H1 (cell line): Measurements from ENCODE around the gene APOOL. TPM values are rescaled to one million over a fixed set of nuclear protein-coding genes. Genes with fewer than 3 reads are reported as not detected.

Experiments
- CHD7 ChIP-seq: fragments of 300-600 bp; sonication (generic); IDR thresholded peaks from 2 replicates; pipeline ENCODE4 v1.7.1; 2012; ENCODE audit warnings: low read length, moderate library complexity, mild to moderate bottlenecking, inconsistent platforms; ENCODE audit not compliant: insufficient replicate concordance
- EZH2 ChIP-seq: fragments of 200-600 bp; sonication (generic); IDR thresholded peaks from 2 replicates; pipeline ENCODE4 v1.7.1; 2012; ENCODE audit warnings: low read depth, mild to moderate bottlenecking, moderate library complexity, low read length, inconsistent platforms; ENCODE audit not compliant: severe bottlenecking
- GABPA ChIP-seq: IDR thresholded peaks from 2 replicates; pipeline ENCODE4 v1.6.1; 2011; ENCODE audit warnings: mild to moderate bottlenecking, low read length, moderate library complexity, borderline replicate concordance; ENCODE audit not compliant: insufficient read depth
- HDAC2 ChIP-seq, 2 experiments: fragments of 300-600 bp in 1 of 2; sonication (generic) in 1 of 2; IDR thresholded peaks; 2 replicates each; pipeline ENCODE4 v1.6.1; 2011 to 2012; ENCODE audit warnings: low read depth in 2 of 2, low read length in 2 of 2, mild to moderate bottlenecking in 2 of 2, moderate library complexity in 2 of 2, borderline replicate concordance in 1 of 2, inconsistent platforms in 1 of 2
- JUND ChIP-seq: IDR thresholded peaks from 2 replicates; pipeline ENCODE4 v1.6.1; 2011; ENCODE audit warnings: mild to moderate bottlenecking, improper control_type of control experiment, low read length
- KDM1A ChIP-seq: fragments of 200-600, 300-600 bp; sonication (generic); IDR thresholded peaks from 2 replicates; pipeline ENCODE4 v1.7.1; 2016; ENCODE audit warnings: mild to moderate bottlenecking, low read length, borderline replicate concordance
- NRF1 ChIP-seq: IDR thresholded peaks from 2 replicates; pipeline ENCODE4 v1.6.1; 2011; ENCODE audit warnings: mild to moderate bottlenecking, low read depth, low read length, improper control_type of control experiment
- PHF8 ChIP-seq: fragments of 200-600 bp; sonication (generic); conservative IDR thresholded peaks from 2 replicates; pipeline ENCODE4 v1.7.1; 2012; ENCODE audit warnings: low read depth, mild to moderate bottlenecking, inconsistent platforms, low read length, moderate library complexity
- SIN3A ChIP-seq, 2 experiments: IDR thresholded peaks in 1 of 2; conservative IDR thresholded peaks in 1 of 2; 2 replicates each; pipeline ENCODE4 v1.6.1; 2011 to 2012; ENCODE audit warnings: low read length in 2 of 2, improper control_type of control experiment in 1 of 2, low read depth in 1 of 2, mild to moderate bottlenecking in 1 of 2
- SUZ12 ChIP-seq: fragments of 200-600 bp; sonication (generic); IDR thresholded peaks from 2 replicates; pipeline ENCODE4 v1.6.1; 2012; ENCODE audit warnings: mild to moderate bottlenecking, inconsistent platforms, low read length, moderate library complexity, mixed read lengths
- polyA plus RNA-seq, 7 experiments: library from polyadenylated mRNA; depleted of rRNA in 3 of 7; stranded (reverse) in 5 of 7; unstranded in 2 of 7; fragments of >200 nt in 5 of 7; fragments of 200-250 nt in 2 of 7; gene quantifications; 1 replicate in 5 of 7; 2 replicates in 1 of 7; 4 replicates in 1 of 7; pipeline versions ENCODE4 v1.2.1 to v1.2.3, GENCODE V29; 2011 to 2013; ENCODE audit warnings: missing spikeins in 2 of 7, mixed read lengths in 2 of 7
- total RNA-seq: library from RNA; stranded (reverse); fragmentation: NEBNext Ultra II Directional; extraction: Animal tissue kit (Norgen Biotek cat#: 25700); gene quantifications from 2 replicates; pipeline ENCODE4 v1.2.1, GENCODE V29; 2021

APOOL gene
- total and polyA plus RNA-seq, 2 of the 8 experiments (the other 6 are each of a cell fraction or from before 2014, with no cell fraction given) = 2.4 to 8.1 TPM

- TF ChIP-seq CHD7 = no peak
- no peak for TF ChIP-seq NRF1
- TF ChIP-seq SIN3A (conservative IDR thresholded peaks at IDR 0.05 in 1 of 2, IDR thresholded peaks at IDR 0.05 in 1 of 2; ENCODE audit: low read depth in 1 of 2, low read length in 2 of 2) = no peak
- TF ChIP-seq HDAC2 (IDR thresholded peaks at IDR 0.05; ENCODE audit: borderline replicate concordance in 1 of 2, low read depth in 2 of 2, low read length in 2 of 2) = no peak
- no peak for TF ChIP-seq EZH2
- no peak for TF ChIP-seq PHF8
- no peak for TF ChIP-seq GABPA
- no peak for TF ChIP-seq SUZ12
- no peak for TF ChIP-seq KDM1A
- no peak for TF ChIP-seq JUND
These were observed 28.9 kb upstream of the APOOL start (continued) for GRCh38 chrX:84974803-84975202.
